CD4-positive, alpha-beta T cell treated with Interleukin-4 for 1 hour (primary cell): ENCODE results near the gene S100A16.
A peak's percentile ranks its signal among the peaks of the same experiment; 100 is the strongest.

ENCODE experiments used
- DNase-seq, 2 donors: peaks; one replicate each; pipeline ENCODE4 v3.0.0-alpha.2; 2020 to 2022

S100A16 gene

DNA sequence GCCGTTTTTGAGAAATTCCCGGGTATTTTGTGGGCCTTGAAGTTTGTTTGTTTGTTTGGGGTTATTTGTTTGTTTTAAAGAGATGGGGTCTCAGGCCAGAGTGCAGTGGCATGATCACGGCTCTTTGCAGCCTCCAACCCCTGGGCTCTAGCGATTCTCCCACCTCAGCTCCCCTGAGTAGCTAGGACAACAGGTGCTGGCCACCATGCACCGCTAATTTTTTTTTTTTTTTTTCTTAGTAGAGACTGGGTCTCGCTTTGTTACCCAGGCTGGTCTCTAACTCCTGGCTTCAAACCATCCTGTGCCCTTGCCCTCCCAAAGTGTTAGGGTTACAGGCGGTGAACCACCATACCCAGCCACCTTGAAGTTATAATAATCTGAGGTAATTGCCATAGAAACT is 22.9 kb upstream of the S100A16 start:
- DNase-seq, result no peak

DNA sequence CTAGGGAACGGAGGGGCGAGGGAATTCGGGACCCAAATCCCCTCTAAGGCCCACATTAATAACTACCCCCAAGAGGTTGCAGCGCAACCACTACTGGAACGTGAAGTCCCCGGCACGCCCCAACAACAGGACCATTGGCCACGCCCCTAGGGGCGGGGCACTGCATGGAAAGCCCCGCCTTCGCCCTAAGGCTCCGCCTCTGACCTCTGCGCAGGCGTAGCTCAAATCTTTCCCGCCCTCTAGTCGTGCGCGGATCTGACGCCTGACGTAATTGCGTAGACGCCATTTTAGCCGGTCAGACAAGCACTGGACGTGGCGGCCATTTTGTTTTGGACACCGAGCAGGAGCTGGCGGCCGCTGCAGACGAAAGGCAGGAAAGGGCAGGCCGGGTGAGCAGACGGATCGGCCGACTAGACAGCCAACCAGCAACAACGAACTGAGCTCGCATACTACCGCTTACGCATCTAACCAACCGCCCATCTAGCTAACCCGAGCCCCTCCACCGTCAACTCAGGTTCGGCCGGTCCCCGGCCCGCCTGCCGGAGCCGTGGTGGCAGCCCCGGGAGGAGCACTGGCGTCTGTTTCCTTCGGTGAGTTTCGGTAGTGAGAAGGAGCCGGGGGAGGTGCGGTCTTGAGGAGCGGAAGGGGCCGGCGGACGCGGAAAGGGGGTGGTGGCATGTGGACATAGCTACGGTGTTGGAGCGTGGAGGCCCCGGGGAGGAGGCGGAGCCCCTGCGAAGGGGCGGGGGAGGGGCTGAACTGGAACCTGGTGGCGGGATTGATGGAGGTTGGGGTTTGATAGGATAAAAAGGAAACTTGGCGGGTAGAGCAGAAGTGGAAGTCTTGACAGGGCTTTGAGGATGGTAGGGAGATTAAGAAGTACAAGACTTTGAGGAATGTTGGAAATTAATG is 21.1 kb upstream of the S100A16 start, which contains the start of gene CHTOP:
Gene CHTOP, plus strand, starts transcription at position 313 of the 912 bp plus-strand sequence. CDS start 2,523 bp downstream, outside the sequence.
- DNase-seq, result peak; percentile 97

GRCh38 chr1:153633161-153633753 is 20.3 kb upstream of the S100A16 start:
- no peak for DNase-seq

- no peak for DNase-seq
These were observed 18.4 kb upstream of the S100A16 start for GRCh38 chr1:153631047-153632022.

DNA sequence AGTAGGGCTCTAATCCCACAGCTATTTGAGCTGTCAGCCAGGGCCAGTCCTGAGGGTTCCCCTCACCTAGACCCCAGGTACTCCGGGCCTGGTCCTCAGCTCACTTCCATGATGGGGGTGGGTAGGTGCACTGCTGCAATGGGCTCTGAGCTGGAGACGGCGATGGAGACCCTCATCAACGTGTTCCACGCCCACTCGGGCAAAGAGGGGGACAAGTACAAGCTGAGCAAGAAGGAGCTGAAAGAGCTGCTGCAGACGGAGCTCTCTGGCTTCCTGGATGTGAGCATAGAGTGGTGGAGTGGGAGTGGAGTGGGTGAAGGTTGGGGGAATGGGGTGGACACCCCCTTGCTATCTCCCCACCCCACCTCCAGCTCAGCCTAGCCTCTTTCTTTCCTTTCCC is 17.4 kb upstream of the S100A16 start:
- no peak for DNase-seq

- no peak for DNase-seq
These were observed 17.0 kb upstream of the S100A16 start for GRCh38 chr1:153629971-153630370.

DNA sequence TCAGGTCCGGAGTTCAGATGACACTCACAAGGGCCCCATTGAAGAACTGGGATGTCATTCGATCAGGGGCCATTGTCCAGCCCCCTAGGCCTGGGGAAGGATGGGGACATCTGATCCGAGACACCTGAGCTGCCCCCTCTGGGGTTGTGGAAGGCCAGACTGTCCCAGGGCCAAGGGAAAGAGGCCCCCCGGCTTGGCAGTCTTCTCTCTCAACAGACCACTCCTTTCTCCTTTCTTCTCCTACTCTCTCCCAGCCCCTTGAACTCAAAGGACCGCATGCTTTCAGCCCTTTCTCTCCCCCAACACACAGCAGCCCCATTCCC is 16.4 kb upstream of the S100A16 start:
- no peak for DNase-seq

GRCh38 chr1:153628638-153629342 is 15.9 kb upstream of the S100A16 start:
- DNase-seq, result no peak

DNA sequence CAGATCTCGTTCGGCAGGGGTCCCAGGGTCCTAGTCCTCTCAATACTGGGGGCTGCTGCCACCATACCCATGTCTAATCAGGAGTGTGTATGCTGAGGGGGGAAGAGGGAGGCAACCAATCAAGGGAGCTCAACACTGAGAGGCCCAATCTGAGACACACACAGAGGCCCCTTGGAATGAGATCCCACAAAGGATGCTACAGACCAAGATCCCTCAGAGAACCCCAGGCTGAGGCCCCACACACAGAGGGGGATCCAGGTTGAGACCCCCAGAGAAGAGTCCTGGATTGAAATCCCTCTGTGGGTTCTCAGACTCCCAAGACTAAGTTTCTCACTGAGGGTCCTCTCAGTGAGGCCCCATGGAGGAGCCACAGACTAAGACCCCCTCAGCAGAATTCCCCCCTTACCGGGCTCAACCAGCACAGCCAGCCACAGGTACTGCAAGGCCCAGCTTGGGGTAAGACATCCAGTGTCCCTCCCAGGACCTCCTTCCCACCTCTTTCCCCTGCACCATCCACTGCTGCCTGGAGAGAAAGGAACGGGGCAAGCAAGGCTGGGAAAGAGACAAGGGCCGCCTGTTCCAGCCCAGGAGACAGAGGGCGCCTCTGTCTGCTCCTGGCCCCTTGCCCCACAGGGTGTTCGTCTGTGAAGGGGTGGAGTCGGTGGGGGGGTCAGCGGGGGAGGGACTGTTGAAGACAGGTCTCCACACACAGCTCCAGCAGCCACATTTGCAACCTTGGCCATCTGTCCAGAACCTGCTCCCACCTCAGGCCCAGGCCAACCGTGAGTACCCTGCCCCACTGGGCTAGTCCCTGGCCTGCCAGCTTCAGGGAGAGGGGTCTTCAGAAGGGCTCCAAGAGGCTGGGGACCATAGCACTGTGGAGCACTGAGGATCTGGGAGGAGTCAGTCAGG is 15.0 kb upstream of the S100A16 start, which contains the start of gene S100A1:
Gene S100A1, plus strand, starts transcription at position 720 of the 912 bp plus-strand sequence. CDS start 2,088 bp downstream, outside the sequence.
- DNase-seq, result no peak

DNA sequence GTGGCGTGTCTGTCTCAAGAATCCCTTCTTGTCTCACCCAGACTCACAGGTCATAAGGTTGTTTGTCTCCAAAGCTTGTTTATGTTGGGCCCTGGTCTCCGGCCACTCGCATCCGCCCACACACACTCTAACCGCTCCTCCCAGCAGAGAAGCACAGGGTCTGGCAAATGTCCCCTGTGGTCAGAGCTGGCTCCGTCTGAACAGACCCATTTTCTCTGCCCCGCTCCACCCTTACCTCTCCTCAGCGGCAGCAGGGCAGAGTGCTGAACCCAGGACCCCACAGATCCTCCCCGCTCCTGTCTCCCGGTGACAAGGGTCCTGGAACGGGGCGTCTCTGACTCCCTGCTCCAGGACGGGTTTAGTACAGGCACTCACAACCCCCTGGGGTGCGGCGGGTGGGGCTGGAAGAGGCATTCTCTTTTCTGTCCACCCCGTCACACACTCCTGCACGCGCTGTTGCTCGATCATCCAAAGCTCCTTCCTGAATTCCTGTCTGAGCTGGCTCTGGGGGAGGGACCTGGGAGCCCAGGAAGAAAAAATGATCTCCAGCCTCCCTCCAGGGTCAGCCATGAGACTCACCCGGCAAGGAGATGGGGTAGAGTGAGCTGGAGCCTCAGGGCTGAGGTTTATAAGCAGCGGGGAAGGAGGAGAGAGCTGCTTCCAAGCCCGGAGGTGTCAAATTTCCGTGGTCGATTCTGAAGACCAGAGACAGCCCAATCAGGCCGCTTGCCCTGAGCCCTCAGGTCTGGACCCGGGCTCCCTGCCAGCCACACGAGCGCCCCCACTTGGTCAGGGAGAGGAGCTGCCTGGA is 14.2 kb upstream of the S100A16 start, which contains the start of gene S100A13:
Gene S100A13, minus strand, starts transcription at position 602 of the 811 bp plus-strand sequence. CDS start 1,033 bp downstream, outside the sequence.
- peak in 1 of 2 donors; percentile 16 for DNase-seq

DNA sequence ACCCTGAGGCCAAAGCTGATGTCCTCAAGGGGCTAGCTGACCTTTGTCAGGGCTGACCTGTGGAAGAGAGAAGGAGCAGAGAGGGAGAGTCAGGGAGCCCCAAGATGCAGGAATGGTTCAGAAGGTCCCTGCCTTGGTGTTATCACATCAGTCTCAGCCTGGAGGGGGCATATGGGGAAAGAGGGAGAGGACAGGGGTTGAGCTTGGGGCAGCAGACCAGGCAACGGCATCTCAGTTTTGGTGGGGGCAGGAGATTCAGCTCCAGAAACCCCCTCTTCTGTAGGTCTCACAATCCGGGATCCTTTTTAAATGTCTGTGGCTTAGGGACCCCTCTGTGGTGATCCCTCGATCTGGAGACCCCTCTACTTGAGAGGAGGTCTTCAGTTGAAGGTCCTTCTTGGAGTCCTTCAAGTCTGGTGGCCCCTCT is 13.6 kb upstream of the S100A16 start:
- no peak for DNase-seq

- no peak for DNase-seq
These were observed 12.2 kb upstream of the S100A16 start for GRCh38 chr1:153624965-153625611.

DNA sequence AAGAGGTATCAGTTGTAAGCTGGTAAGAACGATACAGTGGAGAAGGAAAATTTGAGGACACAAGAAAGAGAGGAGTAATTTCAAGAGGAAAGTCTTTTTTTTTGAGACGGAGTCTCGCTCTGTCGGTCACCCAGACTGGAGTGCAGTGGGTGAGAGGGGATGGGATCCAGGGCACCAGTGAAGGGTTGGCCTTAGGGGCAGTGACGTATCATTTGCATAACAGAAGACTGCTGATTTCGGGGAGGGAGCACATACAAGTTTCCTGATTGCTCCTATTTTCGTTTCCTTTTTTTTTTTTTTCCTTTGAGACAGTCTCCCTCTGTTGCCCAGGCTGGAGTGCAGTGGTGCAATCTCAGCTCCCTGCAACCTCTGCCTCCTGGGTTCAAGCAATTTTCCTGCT is 10.2 kb upstream of the S100A16 start:
- DNase-seq, result no peak

- no peak for DNase-seq
These were observed 6.2 kb upstream of the S100A16 start for GRCh38 chr1:153619171-153619570.

GRCh38 chr1:153617663-153618062 is 4.7 kb upstream of the S100A16 start:
- peak; percentile 62 to 69 for DNase-seq

DNA sequence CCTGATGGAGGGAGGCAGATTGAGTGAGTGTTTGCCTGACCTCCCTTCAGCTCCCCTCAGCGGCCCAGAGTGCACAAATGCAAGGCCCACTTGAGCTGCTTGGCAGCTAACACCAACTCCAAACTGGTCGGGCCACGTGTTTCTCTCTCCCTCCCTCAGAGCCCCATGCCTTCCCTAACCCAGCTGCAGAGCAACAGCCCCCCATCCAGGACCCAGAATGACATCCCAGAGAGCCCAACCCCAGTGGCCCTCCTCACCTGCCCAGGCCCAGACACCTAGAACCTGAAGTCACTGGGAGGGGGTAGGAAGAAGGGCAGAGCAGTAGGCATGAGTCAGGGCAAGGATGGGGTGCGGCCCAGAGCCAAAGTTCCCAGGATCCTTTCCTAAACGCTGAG is 4.0 kb upstream of the S100A16 start:
- no peak for DNase-seq

- no peak for DNase-seq
These were observed 3.4 kb upstream of the S100A16 start, which contains the start of gene S100A14 for GRCh38 chr1:153616144-153616916. Gene S100A14 (minus strand): TSS chr1:153616325. CDS start chr1:153615858, 467 bp downstream.

- no peak for DNase-seq
These were observed 2.5 kb upstream of the S100A16 start for GRCh38 chr1:153615406-153615805.

DNA sequence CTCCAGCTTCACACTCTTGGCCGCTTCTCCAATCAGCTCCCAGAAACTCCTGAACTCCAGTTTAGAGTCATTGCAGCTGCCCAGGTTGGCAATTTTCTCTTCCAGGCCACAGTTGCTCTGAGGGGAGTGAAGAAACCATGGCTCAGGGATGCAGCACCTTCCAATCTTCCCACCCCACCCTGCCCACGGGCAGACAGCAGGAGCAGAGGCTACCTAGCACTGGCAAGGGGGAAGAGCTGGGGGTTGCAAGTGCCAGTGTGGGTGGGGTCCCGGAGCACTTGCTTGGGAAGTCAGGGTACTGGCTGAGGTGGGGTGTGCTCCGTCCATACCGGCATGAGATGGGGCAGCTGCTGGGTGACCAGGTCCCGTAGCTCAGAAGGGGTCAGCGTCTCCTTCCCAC is 2.0 kb upstream of the S100A16 start:
- no peak for DNase-seq
